NCI-H2227 treated with DMSO at 0.1 percent for 48 hours (cell line): ENCODE data around the gene BOK.
A peak's percentile ranks its signal among the peaks of the same experiment; 100 is the strongest.
"Not testable (repeated sequence)": the region's sequence is repeated elsewhere in the genome, so short reads cannot be mapped to it uniquely, and the experiment has no call there.

Experiments used
- DNase-seq: peaks from one replicate; lab custom pipeline; 2025; lab: John Stamatoyannopoulos, UW

BOK gene

GRCh38 chr2:241558532-241559322 lies at the start of gene BOK:
TSS of gene BOK (plus strand) at chr2:241558745. CDS start at chr2:241559484, 739 bp downstream.
- peak; percentile 57 for DNase-seq

GRCh38 chr2:241509155-241509784 lies 49.3 kb upstream of the BOK start:
- no peak for DNase-seq

GRCh38 chr2:241511091-241511741 lies 47.3 kb upstream of the BOK start:
- DNase-seq = no peak

- no peak for DNase-seq
These were observed 44.0 kb upstream of the BOK start for GRCh38 chr2:241514553-241514952.

GRCh38 chr2:241514986-241515737 lies 43.4 kb upstream of the BOK start:
- DNase-seq = no peak

- no peak for DNase-seq
These were observed 42.0 kb upstream of the BOK start for GRCh38 chr2:241516520-241516965.

GRCh38 chr2:241517297-241517696 lies 41.2 kb upstream of the BOK start:
- DNase-seq = no peak

- no peak for DNase-seq
These were observed 38.9 kb upstream of the BOK start for GRCh38 chr2:241519669-241520068.

GRCh38 chr2:241522477-241522876 lies 36.1 kb upstream of the BOK start:
- no peak for DNase-seq

- DNase-seq = not testable (repeated sequence)
These were observed 32.4 kb upstream of the BOK start for GRCh38 chr2:241525818-241526780.

GRCh38 chr2:241530571-241530970 lies 28.0 kb upstream of the BOK start:
- no peak for DNase-seq

- no peak for DNase-seq
These were observed 27.3 kb upstream of the BOK start for GRCh38 chr2:241531161-241531722.

GRCh38 chr2:241532168-241532567 lies 26.4 kb upstream of the BOK start:
- DNase-seq = no peak

GRCh38 chr2:241532733-241533601 lies 25.6 kb upstream of the BOK start:
- DNase-seq = no peak

- DNase-seq = no peak
These were observed 24.3 kb upstream of the BOK start for GRCh38 chr2:241534293-241534692.

GRCh38 chr2:241534701-241535375 lies 23.7 kb upstream of the BOK start:
- DNase-seq = no peak

GRCh38 chr2:241535871-241536655 lies 22.5 kb upstream of the BOK start:
- no peak for DNase-seq
